ENCODE data around the gene ZNF783.

DNA sequence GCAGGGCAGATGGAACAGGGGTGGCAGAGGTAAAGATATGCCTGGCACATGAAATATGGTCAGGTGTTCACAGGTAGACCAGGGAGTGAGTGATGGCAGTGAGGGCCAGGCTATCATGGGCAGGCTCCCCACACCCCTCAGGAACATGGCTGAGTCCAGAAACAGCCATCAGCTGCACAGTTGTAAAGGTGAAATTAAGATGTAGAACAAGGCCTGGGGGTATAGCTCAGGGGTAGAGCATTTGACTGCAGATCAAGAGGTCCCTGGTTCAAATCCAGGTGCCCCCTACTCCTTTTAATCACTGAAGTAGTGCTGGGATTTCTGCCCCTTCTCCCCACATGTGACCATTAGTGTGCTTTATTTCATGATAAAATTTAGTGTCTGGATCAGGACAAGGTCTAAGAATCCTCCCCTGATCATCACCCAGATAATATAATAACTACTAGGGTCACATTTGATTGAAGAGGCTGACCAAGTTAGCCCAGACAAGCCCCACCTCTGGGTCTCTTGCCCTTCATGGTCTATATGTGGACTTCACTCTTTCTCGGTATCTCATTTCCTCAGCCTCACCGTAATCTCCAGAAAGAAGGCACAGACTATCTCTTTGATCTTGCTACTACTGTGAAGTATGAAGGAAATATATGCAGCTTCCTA is 69.0 kb downstream of the ZNF783 start:
- TF ChIP-seq CTCF (IDR thresholded peaks at IDR 0.05; ENCODE audit: insufficient read depth, low read length, poor library complexity, severe bottlenecking) (no peak), EZH2phosphoT487 (conservative IDR thresholded peaks at IDR 0.05; ENCODE audit: low read length) (no peak)

Measured in SU-DHL-6 (cell line).